Activated CD4-positive, alpha-beta T cell treated with anti-CD3 and anti-CD28 coated beads, Interleukin-2, Interleukin-4, amounts not matched to agents 100 ng/mL and 50 ng/mL, durations not matched to agents 16 hours and 8 hours (primary cell): ENCODE data around the gene IARS2.
"Not testable (repeated sequence)": the region's sequence is repeated elsewhere in the genome, so short reads cannot be mapped to it uniquely, and the experiment has no call there.

Source experiments
- DNase-seq: peaks from one replicate; pipeline ENCODE4 v3.0.0-alpha.2; 2020; ENCODE audit warnings: low spot score

IARS2 gene

GRCh38 chr1:220166853-220167252 lies 72.9 kb downstream of the IARS2 start:
- no peak for DNase-seq

- not testable (repeated sequence) for DNase-seq
Observed at GRCh38 chr1:220169887-220170286, 76.0 kb downstream of the IARS2 start.

- no peak for DNase-seq
Observed at GRCh38 chr1:220170836-220171526, 77.0 kb downstream of the IARS2 start.

- no peak for DNase-seq
Observed at GRCh38 chr1:220176540-220176939, 82.6 kb downstream of the IARS2 start.

- DNase-seq = no peak
Observed at GRCh38 chr1:220182111-220182510, 88.2 kb downstream of the IARS2 start.

GRCh38 chr1:220182656-220183055 lies 88.7 kb downstream of the IARS2 start:
- no peak for DNase-seq

GRCh38 chr1:220184506-220184905 lies 90.6 kb downstream of the IARS2 start:
- no peak for DNase-seq

GRCh38 chr1:220186752-220187151 lies 92.8 kb downstream of the IARS2 start:
- no peak for DNase-seq

- no peak for DNase-seq
Observed at GRCh38 chr1:220188538-220188937, 94.6 kb downstream of the IARS2 start.

GRCh38 chr1:220189750-220190347 lies 95.9 kb downstream of the IARS2 start:
- peak; percentile 15 for DNase-seq

- no peak for DNase-seq
Observed at GRCh38 chr1:220195701-220196100, 101.8 kb downstream of the IARS2 start.
